Panc1 (cell line): Measurements from ENCODE around the gene CD320. TPM values are rescaled to one million over a fixed set of nuclear protein-coding genes. Genes with fewer than 3 reads are reported as not detected.

ENCODE experiments used
- ATAC-seq: fragments of 200-7000 bp; cut with Tn5 transposase; 2 replicates; pipeline ENCODE4 v1.9.1; 2020; ENCODE audit warnings: mild to moderate bottlenecking, moderate library complexity
- BruUV-seq: library from RNA; stranded (reverse); fragments of 400-500 nt; replicated peaks from 2 replicates; lab custom pipeline; 2021; lab: Mats Ljungman, UMichigan
- CTCF ChIA-PET: fragments of 300-600 bp; sonication (Branson Sonifier 250); formaldehyde crosslinking; loops from one replicate; lab custom pipeline; 2022; ENCODE audit warnings: antibody characterized with exemption; lab: Charles Lee
- POLR2A ChIA-PET: fragments of 300-600 bp; sonication (Branson Sonifier 250); formaldehyde crosslinking; loops from one replicate; lab custom pipeline; 2022; ENCODE audit warnings: antibody characterized with exemption; lab: Charles Lee
- DNase-seq: peaks from one replicate; pipeline ENCODE4 v3.0.0-alpha.2; 2010; ENCODE audit warnings: low read depth, low spot score
- H3K27ac ChIP-seq: 2 replicates; pipeline ENCODE4 v1.5.1; 2011; ENCODE audit warnings: mild to moderate bottlenecking, low read length, inconsistent platforms
- H3K27me3 ChIP-seq: fragments of 200-500 bp; sonication (Bioruptor generic); 2 replicates; pipeline ENCODE4 v1.6.0; 2014; ENCODE audit warnings: low read length, inconsistent platforms; ENCODE audit not compliant: control insufficient read depth, insufficient read depth
- H3K36me3 ChIP-seq: fragments of 200-500 bp; sonication (Bioruptor generic); 2 replicates; pipeline ENCODE4 v1.5.1; 2014; ENCODE audit warnings: inconsistent platforms, mild to moderate bottlenecking, low read length, moderate library complexity; ENCODE audit not compliant: control insufficient read depth, insufficient read depth
- H3K4me1 ChIP-seq: 2 replicates; pipeline ENCODE4 v1.5.1; 2011; ENCODE audit warnings: inconsistent platforms, mild to moderate bottlenecking, low read length, moderate library complexity; ENCODE audit not compliant: control insufficient read depth, insufficient read depth
- H3K4me3 ChIP-seq, 2 experiments: 2 replicates each; pipeline ENCODE4 v1.5.1; 2011 to 2012; ENCODE audit warnings: low read depth in 2 of 2, low read length in 2 of 2, mild to moderate bottlenecking in 2 of 2, inconsistent platforms in 1 of 2, moderate library complexity in 1 of 2
- H3K9me3 ChIP-seq: fragments of 200-500 bp; sonication (Bioruptor generic); 2 replicates; pipeline ENCODE4 v1.5.1; 2014; ENCODE audit warnings: low read depth, mild to moderate bottlenecking, inconsistent platforms, low read length, moderate library complexity; ENCODE audit not compliant: control insufficient read depth, insufficient read depth
- CTCF ChIP-seq: fragments of 450-650 bp; IDR thresholded peaks from 2 replicates; pipeline ENCODE4 v1.5.1; 2017; ENCODE audit warnings: mild to moderate bottlenecking
- POLR2AphosphoS5 ChIP-seq: IDR thresholded peaks from 2 replicates; pipeline ENCODE4 v1.6.1; 2012; ENCODE audit warnings: mild to moderate bottlenecking, low read depth, low read length, moderate library complexity
- SIN3A ChIP-seq: IDR thresholded peaks from 2 replicates; pipeline ENCODE4 v1.6.1; 2012; ENCODE audit warnings: low read depth, mild to moderate bottlenecking, low read length, moderate library complexity, borderline replicate concordance; ENCODE audit not compliant: insufficient read depth
- TCF7L2 ChIP-seq: IDR thresholded peaks from 2 replicates; pipeline ENCODE4 v1.6.1; 2011; ENCODE audit warnings: mild to moderate bottlenecking, low read depth, low read length, inconsistent platforms
- in situ Hi-C: cut with HindIII; loops from 2 replicates; pipeline ENCODE4 v1.10.0; 2016; ENCODE audit warnings: low sequenced_read_pairs, low pct_unique_long_range_greater_than_20kb
- intact Hi-C: fragments of 100-400 bp; cut with micrococcal nuclease; formaldehyde crosslinking; loops from one replicate; pipeline ENCODE4 v1.10.0; 2022; ENCODE audit not compliant: unreplicated experiment
- total RNA-seq: library from RNA; stranded (reverse); gene quantifications from one replicate; pipeline ENCODE4 v1.2.1, GENCODE V29; 2021; ENCODE audit not compliant: unreplicated experiment
- TF ChIP-seq, protein P1 (sequence below), 2 experiments: IDR thresholded peaks; 2 replicates each; pipeline ENCODE4 v1.6.1; 2011 to 2012; ENCODE audit warnings: low read depth in 2 of 2, control low read depth in 1 of 2, low read length in 1 of 2, mild to moderate bottlenecking in 1 of 2, moderate library complexity in 1 of 2; ENCODE audit not compliant: insufficient read depth in 1 of 2

Gene CD320
- total RNA-seq, 1 experiment from 2014 or later: 120 TPM

DNA sequence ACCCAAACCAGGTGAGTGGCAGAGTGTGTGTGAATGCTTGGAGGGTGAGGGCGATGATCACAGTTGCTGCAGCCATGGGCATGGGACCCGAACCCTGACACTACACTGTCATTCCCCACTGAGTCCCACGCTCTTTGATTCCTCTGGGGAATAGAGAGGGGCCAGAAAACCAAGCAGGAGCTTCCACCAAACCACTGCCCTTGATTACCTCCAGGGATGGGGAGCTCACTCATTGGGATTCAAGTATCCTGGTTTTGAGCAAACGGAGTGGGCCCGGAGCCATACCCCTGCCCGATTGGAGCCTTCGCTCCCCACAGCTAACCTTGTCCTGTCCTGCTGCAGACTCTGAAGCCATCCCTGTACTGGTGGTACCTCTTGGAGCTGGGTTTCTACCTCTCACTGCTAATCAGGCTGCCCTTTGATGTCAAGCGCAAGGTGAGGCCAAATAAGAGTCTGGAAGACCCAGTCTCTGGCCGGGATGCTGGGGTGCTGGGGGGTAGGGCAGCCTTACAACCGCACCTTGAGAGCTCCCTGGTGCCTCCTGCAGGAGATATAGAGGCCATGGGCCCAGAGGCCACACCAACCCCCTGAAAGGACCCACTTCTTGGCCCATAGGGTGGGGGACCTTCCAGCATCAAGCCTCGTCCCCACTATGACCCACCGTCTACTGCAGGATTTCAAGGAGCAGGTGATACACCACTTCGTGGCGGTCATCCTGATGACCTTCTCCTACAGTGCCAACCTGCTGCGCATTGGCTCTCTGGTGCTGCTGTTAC, 51.7 kb downstream of the CD320 start:
- in situ Hi-C loops (no loop called here), intact Hi-C loops (no loop called here)
- no peak for TF ChIP-seq POLR2AphosphoS5
- no peak for TF ChIP-seq TCF7L2
- TF ChIP-seq SIN3A: no peak
- TF ChIP-seq, protein P1, sequence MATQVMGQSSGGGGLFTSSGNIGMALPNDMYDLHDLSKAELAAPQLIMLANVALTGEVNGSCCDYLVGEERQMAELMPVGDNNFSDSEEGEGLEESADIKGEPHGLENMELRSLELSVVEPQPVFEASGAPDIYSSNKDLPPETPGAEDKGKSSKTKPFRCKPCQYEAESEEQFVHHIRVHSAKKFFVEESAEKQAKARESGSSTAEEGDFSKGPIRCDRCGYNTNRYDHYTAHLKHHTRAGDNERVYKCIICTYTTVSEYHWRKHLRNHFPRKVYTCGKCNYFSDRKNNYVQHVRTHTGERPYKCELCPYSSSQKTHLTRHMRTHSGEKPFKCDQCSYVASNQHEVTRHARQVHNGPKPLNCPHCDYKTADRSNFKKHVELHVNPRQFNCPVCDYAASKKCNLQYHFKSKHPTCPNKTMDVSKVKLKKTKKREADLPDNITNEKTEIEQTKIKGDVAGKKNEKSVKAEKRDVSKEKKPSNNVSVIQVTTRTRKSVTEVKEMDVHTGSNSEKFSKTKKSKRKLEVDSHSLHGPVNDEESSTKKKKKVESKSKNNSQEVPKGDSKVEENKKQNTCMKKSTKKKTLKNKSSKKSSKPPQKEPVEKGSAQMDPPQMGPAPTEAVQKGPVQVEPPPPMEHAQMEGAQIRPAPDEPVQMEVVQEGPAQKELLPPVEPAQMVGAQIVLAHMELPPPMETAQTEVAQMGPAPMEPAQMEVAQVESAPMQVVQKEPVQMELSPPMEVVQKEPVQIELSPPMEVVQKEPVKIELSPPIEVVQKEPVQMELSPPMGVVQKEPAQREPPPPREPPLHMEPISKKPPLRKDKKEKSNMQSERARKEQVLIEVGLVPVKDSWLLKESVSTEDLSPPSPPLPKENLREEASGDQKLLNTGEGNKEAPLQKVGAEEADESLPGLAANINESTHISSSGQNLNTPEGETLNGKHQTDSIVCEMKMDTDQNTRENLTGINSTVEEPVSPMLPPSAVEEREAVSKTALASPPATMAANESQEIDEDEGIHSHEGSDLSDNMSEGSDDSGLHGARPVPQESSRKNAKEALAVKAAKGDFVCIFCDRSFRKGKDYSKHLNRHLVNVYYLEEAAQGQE (IDR thresholded peaks at IDR 0.05; ENCODE audit: insufficient read depth in 1 of 2, low read depth in 2 of 2, low read length in 1 of 2): no peak
- no peak for TF ChIP-seq CTCF
- ChIA-PET POLR2A (no interaction called here), CTCF (no interaction called here)
- Histone ChIP-seq H3K4me3 (no peak overlapping the region), H3K36me3 (no peaks in the 10 kb centered on the region), H3K27ac (no peak overlapping the region), H3K9me3 (no peaks in the 10 kb centered on the region), H3K4me1 (no peaks in the 10 kb centered on the region), H3K27me3 (no peaks in the 10 kb centered on the region)
- DNase-seq (no peak), ATAC-seq (no peak)
- no TSS peak for BruUV-seq

- Histone ChIP-seq H3K27me3 (no peaks in the 10 kb centered on the region), H3K27ac (no peak overlapping the region), H3K4me1 (no peaks in the 10 kb centered on the region), H3K4me3 (no peak overlapping the region), H3K9me3 (no peaks in the 10 kb centered on the region), H3K36me3 (no peaks in the 10 kb centered on the region)
- CTCF ChIA-PET: interaction anchor here (0.6 kb wide), 1 partner anchor 15 kb away, joined by 5 read pairs; no protein-coding TSS in a partner anchor
- POLR2A ChIA-PET: no interaction called here
- no TSS peak for BruUV-seq
- TF ChIP-seq POLR2AphosphoS5: no peak
- TF ChIP-seq, protein P1 (IDR thresholded peaks at IDR 0.05; ENCODE audit: insufficient read depth in 1 of 2, low read depth in 2 of 2, low read length in 1 of 2): no peak
- TF ChIP-seq TCF7L2: no peak
- TF ChIP-seq CTCF: no peak
- no peak for TF ChIP-seq SIN3A
- DNase-seq (no peak), ATAC-seq (no peak)
- in situ Hi-C loops (no loop called here), intact Hi-C loops (no loop called here)
These were observed 52.6 kb downstream of the CD320 start for GRCh38 chr19:8255426-8256125.
